Stomach (tissue), 4 donors: ENCODE results near the gene RGS7.

Experiments used
- CTCF ChIP-seq, 7 experiments: fragments of 450-650 bp in 4 of 7; fragments of 200-600 bp in 3 of 7; sonication (generic) in 3 of 7; IDR thresholded peaks; one replicate each; pipeline ENCODE4 v1.5.1; 2016 to 2019; ENCODE audit warnings: antibody characterized with exemption in 7 of 7, control low read depth in 2 of 7, mild to moderate bottlenecking in 1 of 7
- POLR2AphosphoS5 ChIP-seq, 3 donors: sonication (generic); formaldehyde crosslinking; IDR thresholded peaks; one replicate each; pipeline ENCODE4 v1.6.1; 2016; ENCODE audit warnings: antibody characterized with exemption in 3 of 3

- TF ChIP-seq POLR2AphosphoS5 (IDR thresholded peaks at IDR 0.05) (no peak), CTCF (IDR thresholded peaks at IDR 0.05) (no peak)
These were observed 25.0 kb downstream of the RGS7 start for GRCh38 chr1:241332037-241332409.
